Measurements from ENCODE around the gene GPR146. TPM values are rescaled to one million over a fixed set of nuclear protein-coding genes. Genes with fewer than 3 reads are reported as not detected.
A peak's percentile ranks its signal among the peaks of the same experiment; 100 is the strongest.
"Not testable (repeated sequence)": the region's sequence is repeated elsewhere in the genome, so short reads cannot be mapped to it uniquely, and the experiment has no call there.

GPR146 gene
- total RNA-seq, 1 donor from 2014 or later, result 3.6 TPM

DNA sequence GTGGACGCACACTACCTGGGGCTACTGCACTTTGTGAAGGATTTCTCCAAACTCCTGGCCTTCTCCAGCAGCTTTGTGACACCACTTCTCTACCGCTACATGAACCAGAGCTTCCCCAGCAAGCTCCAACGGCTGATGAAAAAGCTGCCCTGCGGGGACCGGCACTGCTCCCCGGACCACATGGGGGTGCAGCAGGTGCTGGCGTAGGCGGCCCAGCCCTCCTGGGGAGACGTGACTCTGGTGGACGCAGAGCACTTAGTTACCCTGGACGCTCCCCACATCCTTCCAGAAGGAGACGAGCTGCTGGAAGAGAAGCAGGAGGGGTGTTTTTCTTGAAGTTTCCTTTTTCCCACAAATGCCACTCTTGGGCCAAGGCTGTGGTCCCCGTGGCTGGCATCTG is 14.0 kb downstream of the GPR146 start:
- DNase-seq (ENCODE audit: low read depth), result no peak

GRCh38 chr7:1058821-1059199 is 14.5 kb downstream of the GPR146 start:
- no peak for DNase-seq (ENCODE audit: low read depth)

GRCh38 chr7:1059200-1060091 is 15.1 kb downstream of the GPR146 start:
- peak; percentile 9 for DNase-seq (ENCODE audit: low read depth)

DNA sequence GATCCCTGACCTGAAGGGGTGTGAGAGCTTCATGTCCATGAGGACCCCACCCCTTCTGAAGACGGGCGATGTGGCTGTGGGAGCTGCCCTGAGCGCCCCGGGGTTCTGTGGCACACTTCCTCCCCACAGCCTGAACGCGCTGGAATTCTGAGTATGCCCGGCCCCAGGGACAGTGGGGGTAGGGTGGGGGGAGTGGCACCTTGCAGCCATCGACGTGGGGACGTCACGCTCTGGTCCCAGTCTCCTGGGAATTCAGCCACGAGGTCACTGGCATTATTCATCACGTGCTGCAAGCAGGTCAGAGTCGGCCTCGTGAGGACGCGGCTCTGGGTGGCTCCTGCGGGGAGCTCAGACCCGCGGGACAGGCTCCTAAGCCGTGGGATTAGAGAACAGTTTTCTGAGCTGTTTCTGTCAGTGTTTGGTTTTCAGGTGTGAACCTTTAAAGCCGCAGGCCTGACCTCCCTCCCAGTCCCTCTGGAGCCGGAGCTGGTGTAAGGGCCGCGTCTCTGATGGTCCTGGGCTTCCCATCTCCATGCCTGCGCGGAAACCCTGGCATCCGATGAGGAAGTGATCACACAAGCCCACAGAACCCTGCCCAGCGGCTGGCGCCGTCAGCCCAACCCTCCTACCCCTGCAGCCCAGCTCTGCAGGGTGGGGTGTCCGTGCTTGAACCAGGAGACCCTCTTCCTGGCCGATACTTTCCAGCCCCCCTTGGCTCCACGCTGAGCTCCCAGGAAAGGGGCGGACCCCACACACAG is 16.1 kb downstream of the GPR146 start:
- peak; percentile 41 for DNase-seq (ENCODE audit: low read depth)

DNA sequence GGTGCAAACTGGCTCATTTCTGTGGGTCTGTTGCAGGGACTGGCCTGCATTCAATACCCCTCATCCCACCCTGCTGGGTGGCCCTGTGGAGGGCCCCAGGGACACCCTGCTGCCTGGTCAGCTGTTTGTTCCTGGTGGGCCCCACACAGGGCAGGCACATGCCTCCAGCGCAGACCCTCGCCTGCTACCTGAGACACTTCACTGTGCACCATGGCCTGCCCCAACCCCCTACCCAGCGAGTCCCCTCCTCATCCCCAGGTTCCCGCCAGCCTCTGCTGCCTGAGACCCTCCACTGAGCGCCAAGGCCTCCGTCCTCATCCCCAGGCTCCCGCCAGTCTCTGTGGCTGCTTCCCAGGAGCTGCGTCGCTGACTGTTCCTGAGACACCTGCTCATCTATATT is 16.8 kb downstream of the GPR146 start:
- no peak for DNase-seq (ENCODE audit: low read depth)

GRCh38 chr7:1062296-1063294 is 18.2 kb downstream of the GPR146 start:
- no peak for DNase-seq (ENCODE audit: low read depth)

GRCh38 chr7:1063361-1063760 is 19.0 kb downstream of the GPR146 start:
- no peak for DNase-seq (ENCODE audit: low read depth)

DNA sequence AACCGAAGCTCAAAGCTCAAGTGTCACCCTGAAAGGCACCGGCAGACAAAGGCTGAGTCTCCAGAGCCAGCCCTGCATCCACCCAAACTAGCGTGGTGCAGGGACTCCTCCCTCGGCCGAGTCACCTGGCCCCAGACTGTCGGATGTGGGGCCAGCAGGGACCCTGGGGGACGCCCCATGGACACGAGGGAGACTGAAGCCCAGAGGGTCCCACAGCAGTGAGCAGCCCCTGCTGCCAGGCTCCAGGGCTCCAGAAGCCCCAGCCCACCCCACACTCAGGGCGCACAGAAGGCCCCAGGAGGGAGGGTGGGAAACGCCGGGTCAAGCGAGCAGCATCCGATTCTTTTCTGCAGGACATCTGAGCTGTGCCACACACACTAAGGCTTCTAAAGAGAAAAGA is 20.2 kb downstream of the GPR146 start:
- DNase-seq (ENCODE audit: low read depth), result no peak

DNA sequence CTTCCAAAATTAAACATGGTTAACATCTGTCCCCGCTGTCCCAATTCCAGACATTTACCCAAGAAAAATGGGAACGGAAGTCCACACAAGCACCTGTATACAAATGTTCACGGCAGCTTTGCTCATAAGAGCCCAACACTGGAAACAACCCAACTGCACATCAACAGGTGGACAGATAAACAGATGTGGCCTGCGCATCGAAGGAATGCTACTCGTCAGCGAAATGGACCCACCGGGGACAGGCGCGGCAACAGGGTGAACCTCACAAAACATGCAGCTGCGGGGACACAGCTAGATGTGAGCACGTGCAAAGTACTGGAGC is 20.9 kb downstream of the GPR146 start:
- no peak for DNase-seq (ENCODE audit: low read depth)

DNA sequence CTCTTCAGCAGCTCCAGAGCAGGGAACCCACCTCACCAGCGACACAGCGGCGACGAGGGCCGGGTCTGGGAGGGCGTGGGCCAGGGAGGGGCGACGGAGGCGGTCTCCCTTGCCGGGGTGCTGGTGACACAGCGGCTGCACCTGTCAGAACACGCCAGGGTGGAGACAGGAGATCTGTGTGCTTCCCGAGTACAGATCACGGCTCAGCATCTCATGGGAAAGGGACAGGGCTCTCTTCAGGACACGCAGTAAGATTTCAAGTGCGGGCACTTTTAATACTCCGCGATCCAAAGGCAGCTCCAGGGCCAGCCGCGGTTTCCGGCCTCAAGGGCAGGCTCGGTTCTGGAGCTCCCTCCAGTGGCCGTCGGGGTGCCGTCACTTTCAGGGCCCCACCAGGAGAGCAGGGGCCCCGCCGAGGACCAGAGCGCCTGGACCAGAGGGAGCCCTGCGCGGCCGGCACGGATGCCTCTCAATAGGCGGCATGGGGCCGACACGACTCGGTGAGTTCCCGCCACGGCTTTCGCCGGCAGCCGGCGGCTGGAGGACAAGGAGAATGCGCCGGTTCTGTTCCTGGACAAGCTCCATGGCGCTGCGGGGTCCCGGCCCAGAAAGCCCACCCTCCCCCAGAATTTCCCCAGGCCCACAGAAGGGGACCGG is 21.4 kb downstream of the GPR146 start:
- DNase-seq (ENCODE audit: low read depth), result no peak

DNA sequence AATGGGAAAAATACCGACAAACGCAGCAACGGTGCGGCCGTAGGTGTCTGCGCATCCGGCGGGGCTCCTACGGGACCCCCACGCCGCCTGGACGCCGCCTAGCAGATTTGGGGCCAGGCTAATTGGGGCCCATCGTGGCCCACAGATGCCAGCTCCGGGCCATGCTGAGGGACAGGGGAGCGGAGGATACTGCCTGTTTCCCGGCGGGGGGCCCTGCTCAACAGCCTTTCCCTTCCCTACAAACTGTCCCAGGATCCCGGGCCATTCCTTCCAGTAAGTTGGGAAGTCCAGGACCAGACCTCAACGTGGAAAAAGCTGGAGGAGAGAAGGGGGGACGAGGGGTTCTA is 21.9 kb downstream of the GPR146 start:
- no peak for DNase-seq (ENCODE audit: low read depth)

GRCh38 chr7:1068013-1068412 is 23.7 kb downstream of the GPR146 start:
- no peak for DNase-seq (ENCODE audit: low read depth)

DNA sequence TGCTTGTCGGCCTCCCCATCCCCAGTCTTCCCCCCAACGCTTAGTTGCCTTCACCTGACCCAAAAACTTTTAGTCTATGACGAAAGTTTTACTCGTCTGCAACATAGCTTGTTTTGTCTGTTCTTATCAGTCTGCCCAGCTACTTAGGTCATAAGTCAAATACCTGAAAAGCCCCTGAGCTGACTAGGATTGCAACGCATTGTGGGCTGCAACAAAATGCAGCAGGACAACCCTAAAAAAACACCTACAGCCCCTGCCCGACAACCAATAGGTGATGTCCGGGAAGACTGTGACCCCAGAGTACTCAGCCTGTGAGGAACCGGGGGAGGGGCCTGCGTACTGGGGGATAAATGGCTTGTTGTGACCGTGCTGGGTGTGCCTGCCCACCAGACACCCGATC is 24.3 kb downstream of the GPR146 start:
- DNase-seq (ENCODE audit: low read depth), result no peak

DNA sequence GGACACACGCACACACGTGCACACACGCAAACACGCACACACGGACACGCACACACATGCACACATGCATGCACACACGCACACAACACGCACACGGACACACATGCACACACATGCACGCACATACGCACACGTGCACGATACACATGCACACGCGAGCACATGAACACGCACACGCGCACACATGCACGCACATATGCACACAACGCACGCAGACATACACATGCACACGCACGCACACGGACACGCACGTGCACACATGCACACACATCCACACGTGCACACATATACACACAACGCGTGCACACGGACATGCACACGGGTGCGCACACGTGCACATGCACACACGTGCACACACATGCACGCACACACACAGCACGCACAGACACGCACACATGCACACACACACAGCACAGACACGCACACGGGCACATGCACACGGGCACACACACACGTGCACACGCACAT is 26.2 kb downstream of the GPR146 start:
- no peak for DNase-seq (ENCODE audit: low read depth)

DNA sequence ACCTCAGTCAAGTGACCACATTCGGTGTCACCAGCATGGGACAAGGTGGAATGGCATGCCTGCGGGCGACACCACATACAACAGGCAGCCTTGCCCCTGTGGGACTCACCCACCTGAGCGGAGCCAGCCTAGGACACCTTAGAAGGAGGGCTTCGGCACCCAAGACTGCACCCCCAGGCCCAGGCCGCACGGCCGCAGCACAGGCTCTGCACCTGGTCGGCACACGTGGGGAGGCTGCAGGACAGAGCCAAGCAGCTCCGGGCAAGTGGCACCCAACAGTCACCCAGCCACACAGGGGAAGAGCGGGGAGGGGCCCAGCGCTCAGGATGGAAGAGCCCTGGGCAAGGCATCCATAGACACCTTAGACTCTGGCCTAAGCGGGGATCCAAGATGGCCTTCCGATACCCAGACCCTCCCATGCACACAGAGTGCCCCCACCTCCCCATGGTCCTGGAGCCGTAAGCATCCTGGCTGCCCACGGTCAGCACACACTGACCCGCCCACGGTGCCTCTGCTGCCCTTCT is 27.4 kb downstream of the GPR146 start:
- DNase-seq (ENCODE audit: low read depth), result no peak

- peak; percentile 36 for DNase-seq (ENCODE audit: low read depth)
These were observed 29.0 kb downstream of the GPR146 start for GRCh38 chr7:1073142-1073977.

- DNase-seq (ENCODE audit: low read depth), result not testable (repeated sequence)
These were observed 29.7 kb downstream of the GPR146 start for GRCh38 chr7:1074018-1074417.

GRCh38 chr7:1074593-1075431 is 30.5 kb downstream of the GPR146 start:
- DNase-seq (ENCODE audit: low read depth), result no peak
